T-helper 1 cell treated with Interleukin-12 subunit alpha and Interleukin-12 subunit beta and Interleukin-4 antibody, amounts not matched to agents 30 μg/mL and 1 μg/mL, for 36 hours (primary cell): ENCODE results near the gene POU4F1.

Source experiments
- H3K27ac Mint-ChIP-seq: one replicate; pipeline ENCODE4 v1.8.0; 2021; ENCODE audit warnings: mild to moderate bottlenecking, mixed read lengths
- H3K27me3 Mint-ChIP-seq: one replicate; pipeline ENCODE4 v1.8.0; 2021; ENCODE audit warnings: low read depth, mixed read lengths
- H3K36me3 Mint-ChIP-seq: one replicate; pipeline ENCODE4 v1.8.0; 2021; ENCODE audit warnings: low read depth, mixed read lengths
- H3K4me1 Mint-ChIP-seq: one replicate; pipeline ENCODE4 v1.8.0; 2021; ENCODE audit warnings: low read depth, mixed read lengths
- H3K4me3 Mint-ChIP-seq: one replicate; pipeline ENCODE4 v1.8.0; 2021; ENCODE audit warnings: mild to moderate bottlenecking, moderate library complexity, mixed read lengths
- H3K9me3 Mint-ChIP-seq: one replicate; pipeline ENCODE4 v1.8.0; 2021; ENCODE audit warnings: mixed read lengths

POU4F1 gene

DNA sequence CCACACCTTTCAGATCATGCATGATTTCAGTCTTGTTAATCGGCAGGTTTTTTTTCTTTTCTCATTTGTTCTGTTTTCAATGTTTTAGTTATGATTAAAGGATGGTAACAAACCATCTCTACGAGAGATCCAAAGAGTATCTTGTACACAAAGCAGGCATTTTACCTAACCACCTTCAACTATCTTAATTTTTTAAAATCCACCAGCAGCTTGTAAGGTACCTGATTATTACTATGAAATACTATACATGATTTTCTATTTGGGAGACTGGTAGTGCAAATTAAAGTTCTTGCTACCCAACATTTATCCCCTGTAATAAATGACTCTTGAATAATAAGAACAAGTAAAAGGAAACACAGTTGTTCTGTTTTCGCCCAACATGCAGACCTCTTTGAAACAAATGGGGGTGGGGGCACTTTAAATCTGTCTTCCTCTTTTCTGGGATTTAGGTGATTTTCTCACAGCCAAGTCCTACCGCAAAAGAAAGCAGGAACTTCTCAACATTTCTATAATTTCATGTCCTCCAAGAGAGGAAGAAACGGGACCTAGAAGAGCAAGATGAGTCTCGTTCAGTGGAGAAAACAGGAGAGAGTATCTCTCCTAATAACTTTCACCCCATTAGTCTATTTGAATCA, 3.6 kb downstream of the POU4F1 start:
- peaks cover 8% of the 10 kb centered on the region for H3K36me3 Mint-ChIP-seq
- H3K4me3 Mint-ChIP-seq, result no peak overlapping the region
- H3K9me3 Mint-ChIP-seq, result peaks cover 5% of the 10 kb centered on the region
- peak overlapping the region; percentile 9 for H3K27ac Mint-ChIP-seq
- H3K27me3 Mint-ChIP-seq, result peaks cover 86% of the 10 kb centered on the region
- peaks cover 30% of the 10 kb centered on the region for H3K4me1 Mint-ChIP-seq

DNA sequence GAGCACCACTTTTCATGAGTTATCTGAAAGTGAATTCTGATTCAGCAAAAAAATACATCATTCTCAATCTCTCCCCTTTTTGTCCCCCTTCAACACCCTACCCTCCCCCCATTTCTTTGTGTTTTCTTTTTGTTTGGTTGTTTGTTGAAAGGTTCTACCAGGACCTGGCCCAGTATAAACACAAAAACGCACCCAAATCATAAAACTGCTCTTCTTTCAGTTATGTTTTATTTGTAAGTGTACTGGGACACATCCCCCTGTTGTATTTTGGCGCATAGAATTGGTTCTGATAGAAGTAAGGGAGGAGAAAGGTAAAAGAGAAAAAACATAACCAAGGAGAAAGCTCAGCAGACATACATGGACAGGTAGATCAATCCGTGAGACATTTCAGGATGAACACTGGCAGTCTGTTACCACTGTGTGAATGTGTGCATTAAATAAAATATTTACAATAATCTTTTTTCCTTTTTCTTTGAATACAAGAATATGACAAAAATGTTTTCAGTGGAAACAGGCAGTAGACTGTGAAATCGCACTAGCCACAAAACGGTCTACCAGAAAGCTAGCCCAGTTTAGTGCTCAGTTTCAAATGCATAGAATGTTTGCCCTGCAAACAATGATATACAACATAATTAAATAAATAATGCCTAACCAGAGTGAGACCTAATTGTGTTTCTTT, 4.2 kb downstream of the POU4F1 start:
- Mint-ChIP-seq H3K27me3 (peaks cover 86% of the 10 kb centered on the region), H3K4me1 (peaks cover 27% of the 10 kb centered on the region), H3K9me3 (peaks cover 5% of the 10 kb centered on the region), H3K4me3 (no peak overlapping the region), H3K27ac (no peak overlapping the region), H3K36me3 (peaks cover 8% of the 10 kb centered on the region)

DNA sequence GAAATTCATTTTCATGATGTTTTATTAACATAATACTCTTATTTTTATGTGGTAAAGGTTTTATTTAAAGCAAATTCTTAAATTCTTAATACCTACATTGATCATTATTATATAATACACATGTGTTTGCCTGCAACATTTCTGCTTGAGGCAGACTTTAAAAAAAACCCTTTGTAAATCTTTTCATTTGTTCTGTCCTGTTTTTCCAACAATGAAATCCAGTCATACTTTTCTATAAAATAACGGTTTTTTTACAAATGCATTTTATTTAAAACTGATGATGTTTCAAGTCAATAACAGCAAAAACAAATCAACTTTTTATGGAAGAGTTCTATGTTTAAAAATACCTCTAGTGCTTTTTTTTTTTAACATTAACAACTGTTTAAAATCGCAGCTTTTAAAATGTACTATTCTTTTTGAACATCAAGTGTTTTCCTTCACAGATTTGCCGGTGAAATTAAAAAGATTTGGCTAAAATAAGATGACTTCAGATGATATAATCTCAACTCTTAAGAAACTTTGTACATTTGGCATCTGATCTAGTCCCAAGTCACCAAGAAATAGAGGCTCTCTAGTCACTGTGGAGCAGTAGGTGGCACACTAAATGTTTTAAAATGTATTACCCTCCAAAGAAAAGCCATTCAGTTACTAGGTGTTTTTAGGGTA, 5.1 kb downstream of the POU4F1 start:
- Mint-ChIP-seq H3K27ac (no peak overlapping the region), H3K9me3 (peaks cover 5% of the 10 kb centered on the region), H3K36me3 (peaks cover 8% of the 10 kb centered on the region), H3K27me3 (peaks cover 86% of the 10 kb centered on the region), H3K4me3 (no peak overlapping the region), H3K4me1 (peaks cover 23% of the 10 kb centered on the region)

DNA sequence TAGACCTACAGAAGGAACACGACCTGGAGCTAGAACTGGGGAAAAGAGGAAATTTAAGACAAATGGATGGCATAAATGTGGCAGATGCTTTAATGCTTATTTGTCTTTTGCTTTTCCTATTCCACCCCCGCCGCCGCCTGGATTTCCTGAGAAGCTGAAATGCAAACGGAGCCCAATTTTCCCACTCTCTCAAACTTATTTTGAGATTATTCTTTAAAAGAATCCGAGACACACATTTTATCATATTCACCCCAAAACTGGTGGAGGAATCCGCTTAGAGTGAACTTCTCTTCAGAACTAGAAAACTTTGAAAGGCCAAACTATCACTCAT, 5.8 kb downstream of the POU4F1 start:
- Mint-ChIP-seq H3K27me3 (peaks cover 89% of the 10 kb centered on the region), H3K9me3 (peaks cover 5% of the 10 kb centered on the region), H3K27ac (peak overlapping the region; percentile 38), H3K36me3 (peaks cover 6% of the 10 kb centered on the region), H3K4me3 (no peak overlapping the region), H3K4me1 (peaks cover 20% of the 10 kb centered on the region)

DNA sequence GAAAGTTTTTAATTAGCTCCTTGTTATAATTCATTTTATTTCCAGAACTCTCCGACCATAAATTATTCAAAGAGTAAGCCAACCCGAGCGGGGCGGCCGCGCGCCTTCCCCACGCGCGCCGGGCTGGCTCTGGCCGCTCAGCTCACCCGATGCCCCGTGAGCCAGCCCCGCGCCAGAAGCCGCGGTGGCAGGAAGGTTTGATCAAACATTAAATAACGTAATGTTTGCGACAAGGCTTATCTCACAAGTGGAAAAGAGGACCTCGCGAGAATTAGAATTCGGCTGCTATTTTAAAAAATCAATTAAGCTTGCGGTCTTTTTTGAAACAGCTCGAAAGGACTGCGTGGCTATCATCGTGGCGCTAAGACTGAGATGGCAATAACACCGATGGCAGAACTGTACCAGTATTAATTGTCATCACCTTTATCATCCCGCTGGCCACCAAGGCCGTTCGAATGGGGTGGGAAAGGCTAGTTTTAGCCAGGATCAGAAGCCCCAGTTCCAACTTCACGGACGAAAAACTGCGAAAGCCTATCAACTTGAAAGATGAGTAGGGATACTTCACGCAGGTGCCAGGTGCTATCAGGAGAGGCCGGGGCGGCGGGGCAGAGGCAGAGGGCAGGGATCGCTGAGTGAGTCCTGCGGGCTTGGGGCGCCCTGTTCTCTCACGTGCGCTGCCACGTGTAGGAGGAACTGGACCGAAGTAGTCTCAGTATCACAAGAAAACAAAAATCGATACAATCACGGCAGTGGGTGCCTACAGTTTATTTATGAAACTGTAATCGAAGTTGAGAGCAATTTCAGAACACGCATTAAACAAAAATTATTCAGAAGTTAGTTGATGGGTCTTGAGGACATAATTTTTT, 6.4 kb downstream of the POU4F1 start:
- Mint-ChIP-seq H3K36me3 (peaks cover 2% of the 10 kb centered on the region), H3K27ac (peak overlapping the region; percentile 38), H3K4me1 (peaks cover 17% of the 10 kb centered on the region), H3K9me3 (peaks cover 5% of the 10 kb centered on the region), H3K27me3 (peaks cover 91% of the 10 kb centered on the region), H3K4me3 (no peak overlapping the region)

DNA sequence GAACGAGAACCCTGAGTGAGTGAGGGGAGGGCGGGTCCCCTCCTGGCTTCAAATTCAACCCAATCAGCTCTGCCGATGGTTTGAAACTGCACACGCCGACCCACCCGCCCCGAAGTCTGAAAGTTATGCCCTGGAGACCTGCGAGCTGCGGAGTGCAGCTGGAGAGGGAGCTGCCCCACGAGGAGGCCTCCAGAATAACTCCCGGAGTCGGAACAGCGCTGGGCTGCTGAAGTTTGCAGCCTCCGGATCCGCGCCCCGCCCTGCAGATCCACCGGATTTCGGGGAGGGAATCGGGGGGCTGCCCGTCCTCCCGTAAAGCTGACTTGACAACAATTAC, 7.0 kb downstream of the POU4F1 start:
- H3K27me3 Mint-ChIP-seq, result peaks cover 94% of the 10 kb centered on the region
- peaks cover 15% of the 10 kb centered on the region for H3K4me1 Mint-ChIP-seq
- H3K9me3 Mint-ChIP-seq, result peaks cover 5% of the 10 kb centered on the region
- peaks cover 2% of the 10 kb centered on the region for H3K36me3 Mint-ChIP-seq
- H3K4me3 Mint-ChIP-seq, result no peak overlapping the region
- no peak overlapping the region for H3K27ac Mint-ChIP-seq

DNA sequence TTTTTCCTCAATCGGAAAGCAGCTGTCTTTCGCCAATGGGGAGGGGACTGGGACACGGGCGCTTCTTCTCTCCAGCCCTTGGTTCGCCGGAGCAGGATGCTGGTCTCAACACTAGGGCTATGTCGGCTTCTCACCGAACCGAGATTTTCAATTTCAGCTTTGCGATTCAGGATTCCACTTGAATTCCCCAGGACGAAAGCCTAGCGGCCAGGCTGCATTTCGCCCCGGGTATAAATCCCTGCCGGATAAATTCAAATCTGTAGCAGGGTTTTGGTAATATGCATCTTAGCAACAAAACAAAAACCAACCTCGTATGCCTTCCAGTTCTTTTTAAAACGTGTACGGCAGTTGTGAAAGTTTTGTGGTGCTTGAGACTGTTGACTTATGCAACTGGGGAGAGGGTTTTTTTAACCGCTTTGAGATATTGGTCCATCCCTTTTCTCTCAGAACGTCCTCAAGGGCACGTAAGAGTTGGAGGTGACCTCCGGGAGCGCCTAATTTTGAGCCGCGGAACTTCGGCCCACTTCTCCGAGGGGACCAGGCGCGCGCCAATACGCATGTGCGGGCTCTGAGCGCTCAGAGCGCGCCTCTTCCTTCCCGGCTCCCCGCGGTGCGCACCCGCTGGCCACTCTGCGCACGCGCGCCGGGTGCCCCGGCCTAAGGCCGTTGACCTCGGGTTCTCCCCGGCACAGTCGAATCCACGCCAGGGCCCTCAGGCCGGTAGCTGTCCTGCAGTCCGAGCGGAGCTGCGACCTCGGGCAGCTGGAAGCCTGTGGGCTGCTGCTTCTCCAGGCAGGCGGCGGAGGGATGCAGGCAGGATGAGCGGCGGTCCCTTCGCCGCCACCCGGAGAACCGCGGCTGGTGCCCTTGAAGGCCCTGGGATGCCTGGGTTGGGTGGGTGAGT, 7.6 kb downstream of the POU4F1 start:
- Mint-ChIP-seq H3K9me3 (peaks cover 5% of the 10 kb centered on the region), H3K27ac (peak overlapping the region; percentile 45), H3K4me1 (peaks cover 10% of the 10 kb centered on the region), H3K4me3 (no peak overlapping the region), H3K36me3 (peaks cover under 1% of the 10 kb centered on the region), H3K27me3 (peaks cover 93% of the 10 kb centered on the region)

DNA sequence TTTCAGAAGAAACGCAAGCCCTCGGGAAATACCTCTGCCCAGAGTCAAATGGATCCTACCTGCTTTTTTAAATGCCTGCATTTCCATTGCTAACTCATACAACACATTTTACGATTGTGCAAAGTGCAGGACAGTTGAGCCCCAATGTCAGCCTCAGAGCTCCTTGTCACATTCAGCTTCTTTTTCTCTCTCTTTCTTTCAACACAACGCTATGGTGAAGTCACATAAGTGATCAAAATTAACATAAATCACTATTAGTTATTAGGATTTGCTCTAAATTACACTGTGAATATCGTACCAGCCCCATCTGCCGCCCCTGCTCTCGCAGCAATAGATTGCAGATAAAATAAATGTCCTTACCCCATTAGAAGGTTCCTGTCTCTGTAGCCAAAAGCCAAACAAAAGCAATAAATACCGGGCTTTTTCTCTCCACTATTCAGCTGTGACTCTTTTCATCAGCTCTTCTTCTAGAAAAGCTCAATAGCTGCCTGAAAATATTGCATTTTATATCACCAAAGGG, 8.8 kb downstream of the POU4F1 start:
- Mint-ChIP-seq H3K9me3 (peaks cover 3% of the 10 kb centered on the region), H3K4me3 (no peak overlapping the region), H3K27ac (peak overlapping the region; percentile 46), H3K36me3 (no peaks in the 10 kb centered on the region), H3K27me3 (peaks cover 91% of the 10 kb centered on the region), H3K4me1 (peaks cover 4% of the 10 kb centered on the region)

DNA sequence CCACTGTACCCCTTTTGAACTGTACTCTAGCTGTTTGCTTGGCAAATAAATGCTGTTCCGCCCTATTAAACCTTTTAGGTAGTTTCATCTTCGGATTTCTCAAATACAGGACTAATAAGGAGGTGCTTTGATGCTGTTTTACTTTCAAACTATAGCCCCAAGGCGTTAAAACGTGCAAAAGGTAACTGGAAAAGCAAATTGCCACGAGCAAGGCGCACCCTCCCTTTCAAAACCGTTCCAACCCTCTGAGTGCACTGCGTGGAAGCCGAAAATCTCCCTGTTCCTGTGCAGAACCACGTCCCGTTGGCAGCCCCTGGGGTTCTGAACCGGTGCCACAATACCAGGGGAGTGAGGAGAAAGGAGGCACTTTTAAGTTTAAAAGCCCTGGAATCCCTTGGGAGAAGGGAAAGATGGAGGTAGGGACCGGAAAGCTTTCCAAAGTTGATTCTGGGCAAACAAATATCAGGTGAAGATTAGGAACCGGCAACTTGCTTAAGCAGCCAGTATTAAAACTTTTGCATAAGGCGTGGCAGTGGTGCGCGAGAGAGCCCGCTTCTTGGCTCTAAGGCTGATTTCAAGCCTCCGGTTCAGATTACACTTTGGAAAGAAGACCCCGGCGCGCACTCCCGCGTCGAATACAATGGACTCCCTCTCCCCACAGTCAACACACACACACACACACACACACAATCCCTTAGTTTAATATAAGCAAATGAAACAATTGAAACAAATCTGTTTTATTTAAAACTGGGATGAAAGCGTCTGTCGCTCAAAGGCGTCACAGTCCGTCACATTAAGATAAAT, 9.5 kb downstream of the POU4F1 start:
- Mint-ChIP-seq H3K36me3 (no peaks in the 10 kb centered on the region), H3K27me3 (peaks cover 91% of the 10 kb centered on the region), H3K27ac (no peak overlapping the region), H3K4me3 (no peak overlapping the region), H3K4me1 (peaks cover 4% of the 10 kb centered on the region), H3K9me3 (peaks cover 3% of the 10 kb centered on the region)

DNA sequence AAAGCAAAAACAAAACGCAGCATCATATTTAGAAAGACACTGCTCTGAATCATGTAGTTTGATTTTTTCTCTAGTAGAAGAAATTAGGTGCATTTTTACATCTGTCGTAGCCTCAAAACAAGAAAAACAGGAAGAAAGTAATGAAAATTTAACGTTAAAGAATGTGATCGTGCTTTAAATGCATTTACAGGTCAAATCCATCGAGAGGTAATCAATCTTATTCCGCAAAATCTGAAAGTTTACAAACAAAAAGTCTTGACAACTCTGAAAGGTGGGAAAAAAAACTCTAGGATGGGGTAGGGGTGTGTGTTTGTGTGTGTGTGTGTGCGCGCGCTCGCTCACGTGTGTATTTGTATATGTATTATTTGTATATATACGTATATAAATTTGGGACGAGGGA, 10.2 kb downstream of the POU4F1 start:
- H3K9me3 Mint-ChIP-seq, result peaks cover 3% of the 10 kb centered on the region
- peaks cover 4% of the 10 kb centered on the region for H3K4me1 Mint-ChIP-seq
- no peaks in the 10 kb centered on the region for H3K36me3 Mint-ChIP-seq
- H3K4me3 Mint-ChIP-seq, result no peak overlapping the region
- no peak overlapping the region for H3K27ac Mint-ChIP-seq
- peaks cover 91% of the 10 kb centered on the region for H3K27me3 Mint-ChIP-seq

DNA sequence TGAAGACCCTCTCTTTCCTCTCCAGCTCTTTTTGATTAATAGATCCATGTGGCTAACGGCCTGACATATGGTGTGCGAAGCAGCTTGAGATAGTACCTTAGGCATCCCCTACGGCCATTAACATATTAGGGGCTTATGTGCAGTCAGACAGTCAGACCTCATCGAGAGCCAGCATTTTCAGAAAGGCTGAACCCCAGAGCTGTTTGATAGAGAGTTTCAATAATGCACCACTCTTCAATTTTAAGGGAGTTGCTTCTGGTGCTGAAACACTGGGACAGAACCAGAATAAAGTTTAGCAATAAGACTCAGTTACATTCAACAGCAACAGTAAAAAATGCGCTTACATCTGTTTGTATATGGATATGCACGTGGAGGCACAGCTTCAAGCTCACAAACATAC, 10.8 kb downstream of the POU4F1 start:
- no peak overlapping the region for H3K27ac Mint-ChIP-seq
- H3K27me3 Mint-ChIP-seq, result peaks cover 93% of the 10 kb centered on the region
- H3K4me3 Mint-ChIP-seq, result no peak overlapping the region
- H3K36me3 Mint-ChIP-seq, result no peaks in the 10 kb centered on the region
- H3K4me1 Mint-ChIP-seq, result peaks cover 4% of the 10 kb centered on the region
- peaks cover 3% of the 10 kb centered on the region for H3K9me3 Mint-ChIP-seq

DNA sequence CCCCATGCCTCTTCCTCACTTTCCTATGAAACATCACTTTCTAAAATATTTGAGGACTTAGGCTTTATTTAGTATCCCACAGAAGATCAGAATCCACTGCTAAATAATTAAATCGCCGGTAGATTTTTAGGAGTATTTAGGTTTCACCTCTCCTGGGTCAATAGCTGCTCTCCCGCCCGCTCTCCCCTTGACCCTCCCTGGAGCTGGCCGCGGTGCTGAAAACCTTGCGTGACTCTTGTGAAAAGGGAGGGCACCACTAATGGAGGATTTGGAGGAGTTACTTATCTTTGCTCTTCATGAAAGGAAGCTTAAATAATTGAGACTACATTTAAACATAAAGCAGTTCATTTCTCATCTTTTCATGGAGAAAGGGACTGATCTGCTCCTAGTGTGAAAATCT, 14.1 kb downstream of the POU4F1 start:
- no peak overlapping the region for H3K4me3 Mint-ChIP-seq
- H3K27me3 Mint-ChIP-seq, result peaks cover 92% of the 10 kb centered on the region
- no peaks in the 10 kb centered on the region for H3K36me3 Mint-ChIP-seq
- no peak overlapping the region for H3K27ac Mint-ChIP-seq
- peaks cover 3% of the 10 kb centered on the region for H3K9me3 Mint-ChIP-seq
- no peaks in the 10 kb centered on the region for H3K4me1 Mint-ChIP-seq

DNA sequence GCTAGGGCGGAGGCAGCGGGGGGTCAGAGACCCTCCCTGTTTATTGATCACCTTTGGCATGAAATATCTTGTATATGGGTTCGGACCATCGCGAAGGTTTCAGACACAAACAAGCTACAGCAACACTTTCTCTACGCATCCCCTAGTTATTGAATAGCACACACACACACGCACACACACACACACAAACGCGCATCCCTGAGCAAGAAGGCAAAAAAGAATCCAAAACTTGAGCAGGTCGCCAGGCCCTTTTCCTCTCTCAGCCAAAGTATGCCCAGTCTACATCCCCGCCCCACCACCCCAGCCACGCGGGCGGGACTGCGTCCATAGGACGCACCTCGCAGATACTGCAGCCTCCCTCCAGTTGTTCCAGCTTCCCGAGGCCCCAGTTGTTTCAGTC, 16.0 kb downstream of the POU4F1 start:
- H3K4me3 Mint-ChIP-seq, result no peak overlapping the region
- peaks cover 3% of the 10 kb centered on the region for H3K9me3 Mint-ChIP-seq
- no peak overlapping the region for H3K27ac Mint-ChIP-seq

More for the DNA sequence above, 16.0 kb downstream of the POU4F1 start:
- no peaks in the 10 kb centered on the region for H3K36me3 Mint-ChIP-seq
- H3K4me1 Mint-ChIP-seq, result no peaks in the 10 kb centered on the region
- H3K27me3 Mint-ChIP-seq, result peaks cover 79% of the 10 kb centered on the region
